ENCODE data around the gene EPS15.
A peak's percentile ranks its signal among the peaks of the same experiment; 100 is the strongest.
"Not testable (repeated sequence)": the region's sequence is repeated elsewhere in the genome, so short reads cannot be mapped to it uniquely, and the experiment has no call there.

The EPS15 gene

GRCh38 chr1:51534447-51534846 lies 15.4 kb upstream of the EPS15 start:
- TF ChIP-seq CTCF (IDR thresholded peaks at IDR 0.05; ENCODE audit: insufficient read depth, low read length, poor library complexity, severe bottlenecking) (no peak), EZH2phosphoT487 (conservative IDR thresholded peaks at IDR 0.05; ENCODE audit: low read length) (no peak)

GRCh38 chr1:51532853-51533252 lies 13.8 kb upstream of the EPS15 start:
- no peaks in the 10 kb centered on the region for H3K79me2 ChIP-seq (ENCODE audit: insufficient read depth, low read length)
- no peak overlapping the region for H3K27ac ChIP-seq (ENCODE audit: low read depth, low read length)
- no peak overlapping the region for H3K4me2 ChIP-seq (ENCODE audit: low read depth, low read length, poor library complexity, severe bottlenecking)
- H3K36me3 ChIP-seq (ENCODE audit: low read length) = no peaks in the 10 kb centered on the region
- no peaks in the 10 kb centered on the region for H3K9me3 ChIP-seq (ENCODE audit: insufficient read depth, low read length)
- no peaks in the 10 kb centered on the region for H4K20me1 ChIP-seq (ENCODE audit: low read depth, low read length)
- no peak for TF ChIP-seq EZH2phosphoT487 (conservative IDR thresholded peaks at IDR 0.05; ENCODE audit: low read length)
- TF ChIP-seq CTCF (IDR thresholded peaks at IDR 0.05; ENCODE audit: insufficient read depth, low read length, poor library complexity, severe bottlenecking) = no peak
- H3K9me2 ChIP-seq (replicated peaks; ENCODE audit: insufficient read depth, low read length) = no peaks in the 10 kb centered on the region
- no peak overlapping the region for H3K4me3 ChIP-seq (ENCODE audit: insufficient read depth, low read length, poor library complexity, severe bottlenecking)
- H3F3A ChIP-seq (ENCODE audit: insufficient read depth) = no peaks in the 10 kb centered on the region
- H2AFZ ChIP-seq (ENCODE audit: low read depth, low read length, severe bottlenecking) = no peak overlapping the region
- no peak overlapping the region for H3K9ac ChIP-seq (ENCODE audit: low read length)
- no peaks in the 10 kb centered on the region for H3K27me3 ChIP-seq (ENCODE audit: low read length)

More at GRCh38 chr1:51534447-51534846, 15.4 kb upstream of the EPS15 start:
- Histone ChIP-seq H4K20me1 (ENCODE audit: low read depth, low read length) (no peaks in the 10 kb centered on the region), H3K4me2 (ENCODE audit: low read depth, low read length, poor library complexity, severe bottlenecking) (no peak overlapping the region), H3K36me3 (ENCODE audit: low read length) (no peaks in the 10 kb centered on the region), H3K9me2 (replicated peaks; ENCODE audit: insufficient read depth, low read length) (no peaks in the 10 kb centered on the region), H3F3A (ENCODE audit: insufficient read depth) (no peaks in the 10 kb centered on the region), H2AFZ (ENCODE audit: low read depth, low read length, severe bottlenecking) (peak overlapping the region; percentile 37), H3K4me3 (ENCODE audit: insufficient read depth, low read length, poor library complexity, severe bottlenecking) (no peak overlapping the region), H3K9ac (ENCODE audit: low read length) (no peak overlapping the region), H3K9me3 (ENCODE audit: insufficient read depth, low read length) (no peaks in the 10 kb centered on the region), H3K27ac (ENCODE audit: low read depth, low read length) (no peak overlapping the region), H3K79me2 (ENCODE audit: insufficient read depth, low read length) (no peaks in the 10 kb centered on the region), H3K27me3 (ENCODE audit: low read length) (no peaks in the 10 kb centered on the region)

DNA sequence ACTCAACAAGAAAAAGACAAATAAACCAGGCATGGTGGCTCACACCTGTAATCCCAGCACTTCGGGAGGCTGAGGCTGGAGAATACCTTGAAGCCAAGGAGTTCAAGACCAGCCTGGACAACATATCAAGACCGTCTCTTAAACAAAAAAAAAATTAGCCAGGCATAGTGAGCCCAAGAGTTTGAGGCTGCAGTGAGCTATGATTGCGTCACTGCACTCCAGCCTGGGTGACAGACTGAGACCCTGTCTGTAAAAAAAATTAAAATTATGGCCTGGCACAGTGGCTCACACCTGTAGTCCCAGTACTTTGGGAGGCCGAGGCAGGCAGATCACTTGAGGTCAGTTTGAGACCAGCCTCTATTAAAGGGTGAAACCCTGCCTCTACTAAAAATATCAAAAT lies 11.4 kb upstream of the EPS15 start:
- not testable (repeated sequence) for H3K9me3 ChIP-seq (ENCODE audit: insufficient read depth, low read length); H3K36me3 ChIP-seq (ENCODE audit: low read length); H3K27ac ChIP-seq (ENCODE audit: low read depth, low read length); H3K27me3 ChIP-seq (ENCODE audit: low read length); H3K4me3 ChIP-seq (ENCODE audit: insufficient read depth, low read length, poor library complexity, severe bottlenecking); H3F3A ChIP-seq (ENCODE audit: insufficient read depth); H3K9me2 ChIP-seq (replicated peaks; ENCODE audit: insufficient read depth, low read length); H3K79me2 ChIP-seq (ENCODE audit: insufficient read depth, low read length); H2AFZ ChIP-seq (ENCODE audit: low read depth, low read length, severe bottlenecking); H3K4me2 ChIP-seq (ENCODE audit: low read depth, low read length, poor library complexity, severe bottlenecking); H4K20me1 ChIP-seq (ENCODE audit: low read depth, low read length); H3K9ac ChIP-seq (ENCODE audit: low read length)

DNA sequence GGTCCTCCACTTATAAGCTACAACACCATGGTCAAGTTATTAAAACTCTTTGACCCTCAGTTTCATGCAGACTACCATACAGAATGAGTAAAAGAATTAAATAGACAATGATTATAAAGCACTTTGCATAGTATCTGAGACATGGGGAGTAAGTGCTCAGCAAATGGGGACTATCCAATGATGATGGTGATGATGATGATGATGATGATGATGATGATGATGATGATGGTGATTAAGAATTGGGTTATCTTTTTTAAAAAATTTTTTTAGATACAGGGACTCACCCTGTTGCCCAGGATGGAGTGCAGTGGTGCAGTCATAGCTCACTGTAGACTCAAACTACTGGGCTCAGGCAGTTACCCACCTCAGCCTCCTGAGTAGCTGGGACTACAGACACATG lies 8.1 kb upstream of the EPS15 start:
- Histone ChIP-seq H3K4me2 (ENCODE audit: low read depth, low read length, poor library complexity, severe bottlenecking) (no peak overlapping the region), H3K79me2 (ENCODE audit: insufficient read depth, low read length) (no peaks in the 10 kb centered on the region), H2AFZ (ENCODE audit: low read depth, low read length, severe bottlenecking) (no peak overlapping the region), H3F3A (ENCODE audit: insufficient read depth) (no peaks in the 10 kb centered on the region), H4K20me1 (ENCODE audit: low read depth, low read length) (no peaks in the 10 kb centered on the region), H3K9ac (ENCODE audit: low read length) (no peak overlapping the region), H3K36me3 (ENCODE audit: low read length) (no peaks in the 10 kb centered on the region), H3K9me3 (ENCODE audit: insufficient read depth, low read length) (no peaks in the 10 kb centered on the region), H3K27ac (ENCODE audit: low read depth, low read length) (no peak overlapping the region), H3K9me2 (replicated peaks; ENCODE audit: insufficient read depth, low read length) (no peaks in the 10 kb centered on the region), H3K27me3 (ENCODE audit: low read length) (no peaks in the 10 kb centered on the region), H3K4me3 (ENCODE audit: insufficient read depth, low read length, poor library complexity, severe bottlenecking) (no peak overlapping the region)
- no peak for TF ChIP-seq CTCF (IDR thresholded peaks at IDR 0.05; ENCODE audit: insufficient read depth, low read length, poor library complexity, severe bottlenecking)
- TF ChIP-seq EZH2phosphoT487 (conservative IDR thresholded peaks at IDR 0.05; ENCODE audit: low read length) = no peak
